ENCODE measurements around the gene APMAP. TPM values are rescaled to one million over a fixed set of nuclear protein-coding genes. Genes with fewer than 3 reads are reported as not detected.

APMAP gene
- total and polyA plus RNA-seq, 2 experiments from 2014 or later, result 110 to 123 TPM

DNA sequence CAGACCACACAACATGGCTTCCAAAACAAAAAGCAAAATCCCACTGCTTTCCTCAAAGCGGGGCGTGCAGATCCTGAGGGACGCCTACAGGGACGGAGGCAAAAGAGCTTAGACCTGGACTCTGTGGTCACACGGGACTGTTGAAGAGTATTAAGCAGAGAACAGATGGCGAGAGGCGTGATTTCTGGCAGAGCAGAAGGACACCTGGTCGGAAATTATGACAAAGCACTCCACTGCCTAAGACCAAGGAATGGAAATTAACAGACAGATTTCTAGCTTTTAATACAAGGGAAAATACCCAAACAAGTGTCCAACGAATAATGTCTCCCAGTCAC, 28.1 kb downstream of the APMAP start:
- no peaks in the 10 kb centered on the region for H3K36me3 ChIP-seq (replicated peaks; ENCODE audit: insufficient read depth, low read depth)
- no peak for DNase-seq (ENCODE audit: low spot score)
- H3K27me3 ChIP-seq, result no peaks in the 10 kb centered on the region
- H3K79me2 ChIP-seq, result no peaks in the 10 kb centered on the region
- H3K4me1 ChIP-seq (ENCODE audit: insufficient read depth), result no peaks in the 10 kb centered on the region
- no peak overlapping the region for H3K27ac ChIP-seq
- no peak overlapping the region for H3K4me3 ChIP-seq
- H3K4me2 ChIP-seq, result no peak overlapping the region
- H2AFZ ChIP-seq, result no peak overlapping the region
- TF ChIP-seq, protein P1, sequence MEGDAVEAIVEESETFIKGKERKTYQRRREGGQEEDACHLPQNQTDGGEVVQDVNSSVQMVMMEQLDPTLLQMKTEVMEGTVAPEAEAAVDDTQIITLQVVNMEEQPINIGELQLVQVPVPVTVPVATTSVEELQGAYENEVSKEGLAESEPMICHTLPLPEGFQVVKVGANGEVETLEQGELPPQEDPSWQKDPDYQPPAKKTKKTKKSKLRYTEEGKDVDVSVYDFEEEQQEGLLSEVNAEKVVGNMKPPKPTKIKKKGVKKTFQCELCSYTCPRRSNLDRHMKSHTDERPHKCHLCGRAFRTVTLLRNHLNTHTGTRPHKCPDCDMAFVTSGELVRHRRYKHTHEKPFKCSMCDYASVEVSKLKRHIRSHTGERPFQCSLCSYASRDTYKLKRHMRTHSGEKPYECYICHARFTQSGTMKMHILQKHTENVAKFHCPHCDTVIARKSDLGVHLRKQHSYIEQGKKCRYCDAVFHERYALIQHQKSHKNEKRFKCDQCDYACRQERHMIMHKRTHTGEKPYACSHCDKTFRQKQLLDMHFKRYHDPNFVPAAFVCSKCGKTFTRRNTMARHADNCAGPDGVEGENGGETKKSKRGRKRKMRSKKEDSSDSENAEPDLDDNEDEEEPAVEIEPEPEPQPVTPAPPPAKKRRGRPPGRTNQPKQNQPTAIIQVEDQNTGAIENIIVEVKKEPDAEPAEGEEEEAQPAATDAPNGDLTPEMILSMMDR (IDR thresholded peaks at IDR 0.05; ENCODE audit: poor library complexity), result no peak
- TF ChIP-seq EZH2phosphoT487 (IDR thresholded peaks at IDR 0.05; ENCODE audit: low read depth, severe bottlenecking, unreplicated experiment) (no peak), EZH2 (IDR thresholded peaks at IDR 0.05; ENCODE audit: borderline replicate concordance) (no peak)
- WGBS (ENCODE audit: low lambda C conversion rate, missing lambda C conversion rate), result 98% methylated on average over 9 of the region's 9 CpGs
- no peaks in the 10 kb centered on the region for H4K20me1 ChIP-seq (ENCODE audit: insufficient read depth, poor library complexity, severe bottlenecking)
- no peaks in the 10 kb centered on the region for H3K9me3 ChIP-seq (ENCODE audit: low read depth)
- H3K9me2 ChIP-seq (replicated peaks; ENCODE audit: insufficient read depth), result no peaks in the 10 kb centered on the region

DNA sequence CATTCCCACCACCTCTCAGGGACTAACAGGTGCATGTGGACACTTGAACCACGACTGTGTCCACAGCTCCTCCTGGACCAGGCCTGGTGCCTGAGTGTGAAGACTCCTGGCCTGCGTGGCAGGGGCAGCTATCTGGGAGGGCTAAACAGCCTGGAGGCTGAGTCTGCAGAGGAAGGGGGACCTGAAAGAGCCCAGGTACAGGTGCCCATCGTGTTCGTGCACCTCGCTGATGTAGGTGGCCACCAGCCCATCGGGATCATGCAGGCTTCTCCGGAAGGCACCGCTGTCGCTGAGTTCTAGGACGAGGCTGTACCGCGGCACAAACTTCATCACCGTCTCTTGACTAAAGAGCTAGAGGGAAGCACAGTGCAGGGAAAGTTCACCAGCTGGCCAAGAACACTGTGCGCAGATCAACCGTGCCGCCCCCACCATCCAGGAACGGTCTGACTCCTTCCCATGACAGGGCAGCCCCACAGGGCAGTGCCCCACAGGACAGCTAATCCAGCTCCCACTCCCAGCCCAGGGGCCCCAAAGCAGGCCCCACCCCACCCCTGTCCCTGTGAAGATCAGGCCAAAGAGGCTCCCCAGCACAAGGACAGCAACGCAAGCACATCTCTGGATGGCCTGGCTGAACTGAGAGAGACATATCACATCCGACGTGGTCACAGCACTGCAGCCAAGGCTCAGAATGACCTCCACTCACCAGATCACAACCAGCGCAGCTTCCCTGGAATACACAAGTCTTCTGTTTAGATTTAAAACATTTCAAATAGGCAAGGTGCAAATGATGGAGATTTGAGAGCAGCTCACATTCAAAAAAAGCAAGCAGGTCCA, 28.7 kb downstream of the APMAP start:
- Histone ChIP-seq H3K9me2 (replicated peaks; ENCODE audit: insufficient read depth) (no peaks in the 10 kb centered on the region), H3K9me3 (ENCODE audit: low read depth) (no peaks in the 10 kb centered on the region), H4K20me1 (ENCODE audit: insufficient read depth, poor library complexity, severe bottlenecking) (no peaks in the 10 kb centered on the region), H3K4me2 (no peak overlapping the region), H2AFZ (no peak overlapping the region), H3K36me3 (replicated peaks; ENCODE audit: insufficient read depth, low read depth) (no peaks in the 10 kb centered on the region), H3K79me2 (no peaks in the 10 kb centered on the region), H3K4me3 (no peak overlapping the region), H3K4me1 (ENCODE audit: insufficient read depth) (no peaks in the 10 kb centered on the region), H3K27me3 (no peaks in the 10 kb centered on the region), H3K27ac (no peak overlapping the region)
- WGBS (ENCODE audit: low lambda C conversion rate, missing lambda C conversion rate), result 98% methylated on average over 21 of the region's 21 CpGs
- DNase-seq (ENCODE audit: low spot score), result no peak
- TF ChIP-seq EZH2 (IDR thresholded peaks at IDR 0.05; ENCODE audit: borderline replicate concordance) (no peak), EZH2phosphoT487 (IDR thresholded peaks at IDR 0.05; ENCODE audit: low read depth, severe bottlenecking, unreplicated experiment) (no peak)
- TF ChIP-seq, protein P1 (IDR thresholded peaks at IDR 0.05; ENCODE audit: poor library complexity), result no peak

DNA sequence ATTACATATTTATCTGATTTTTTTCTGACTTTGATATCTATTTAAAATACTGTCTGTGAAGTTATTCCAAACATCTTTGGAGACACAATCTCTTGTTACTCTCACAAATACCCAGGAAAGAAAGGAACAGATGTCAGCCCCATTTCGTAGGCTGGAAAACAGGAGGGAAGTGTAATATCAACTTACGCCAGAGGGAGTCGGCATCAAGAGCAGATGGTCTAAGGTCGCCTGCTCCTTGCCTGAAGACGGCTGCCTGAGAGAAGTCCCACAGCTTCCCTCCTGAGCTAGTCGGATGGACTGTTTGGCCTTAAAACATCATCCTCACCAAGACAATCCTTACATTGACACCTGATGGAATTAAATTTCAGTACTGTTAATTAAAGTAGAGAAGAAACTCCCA, 30.0 kb downstream of the APMAP start:
- Histone ChIP-seq H3K9me3 (ENCODE audit: low read depth) (no peaks in the 10 kb centered on the region), H3K79me2 (no peaks in the 10 kb centered on the region), H3K4me2 (no peak overlapping the region), H4K20me1 (ENCODE audit: insufficient read depth, poor library complexity, severe bottlenecking) (no peaks in the 10 kb centered on the region), H3K36me3 (replicated peaks; ENCODE audit: insufficient read depth, low read depth) (no peaks in the 10 kb centered on the region), H3K4me3 (no peak overlapping the region), H3K27me3 (no peaks in the 10 kb centered on the region), H3K4me1 (ENCODE audit: insufficient read depth) (no peaks in the 10 kb centered on the region), H3K9me2 (replicated peaks; ENCODE audit: insufficient read depth) (no peaks in the 10 kb centered on the region), H3K27ac (no peak overlapping the region), H2AFZ (no peak overlapping the region)
- DNase-seq (ENCODE audit: low spot score), result no peak
- WGBS (ENCODE audit: low lambda C conversion rate, missing lambda C conversion rate), result 86% methylated on average over 6 of the region's 6 CpGs
- no peak for TF ChIP-seq EZH2phosphoT487 (IDR thresholded peaks at IDR 0.05; ENCODE audit: low read depth, severe bottlenecking, unreplicated experiment)
- TF ChIP-seq, protein P1 (IDR thresholded peaks at IDR 0.05; ENCODE audit: poor library complexity), result no peak
